GM23338 (cell line): ENCODE results near the gene ATG2A. TPM values are rescaled to one million over a fixed set of nuclear protein-coding genes. Genes with fewer than 3 reads are reported as not detected.

Experiments
- ATAC-seq: fragments of 200-7000 bp; cut with Tn5 transposase; 3 replicates; pipeline ENCODE4 v1.9.1; 2020
- DNase-seq: peaks from one replicate; pipeline ENCODE4 v3.0.0-alpha.2; 2015; ENCODE audit warnings: low spot score
- H2AFZ ChIP-seq: fragments of 200-600 bp; sonication (generic); 2 replicates; pipeline ENCODE4 v1.8.0; 2016; ENCODE audit warnings: antibody characterized with exemption, mild to moderate bottlenecking, moderate library complexity
- H3F3A ChIP-seq: fragments of 200-600 bp; sonication (generic); replicated peaks from 2 replicates; pipeline ENCODE4 v1.8.0; 2017; ENCODE audit warnings: antibody characterized with exemption, mixed run types, low read depth
- H3K27ac ChIP-seq: fragments of 200-600 bp; sonication (generic); 2 replicates; pipeline ENCODE4 v1.6.1; 2016; ENCODE audit warnings: low read depth
- H3K27me3 ChIP-seq: fragments of 200-600 bp; sonication (generic); 2 replicates; pipeline ENCODE4 v1.8.0; 2016; ENCODE audit warnings: mild to moderate bottlenecking, mixed run types, moderate library complexity; ENCODE audit not compliant: insufficient read depth
- H3K36me3 ChIP-seq: fragments of 200-600 bp; sonication (generic); 2 replicates; pipeline ENCODE4 v1.8.0; 2016; ENCODE audit warnings: mild to moderate bottlenecking; ENCODE audit not compliant: insufficient read depth
- H3K4me1 ChIP-seq: fragments of 200-600 bp; sonication (generic); 2 replicates; pipeline ENCODE4 v1.8.0; 2016; ENCODE audit warnings: mild to moderate bottlenecking, moderate library complexity; ENCODE audit not compliant: insufficient read depth
- H3K4me2 ChIP-seq: fragments of 200-600 bp; sonication (generic); 2 replicates; pipeline ENCODE4 v1.7.1; 2017; ENCODE audit warnings: mixed run types
- H3K4me3 ChIP-seq: fragments of 200-600 bp; sonication (generic); 2 replicates; pipeline ENCODE4 v1.6.1; 2016; ENCODE audit warnings: mixed run types
- H3K79me2 ChIP-seq: fragments of 200-600 bp; sonication (generic); replicated peaks from 2 replicates; pipeline ENCODE4 v1.8.0; 2017; ENCODE audit warnings: mild to moderate bottlenecking; ENCODE audit not compliant: insufficient read depth
- H3K9me2 ChIP-seq: fragments of 200-600 bp; sonication (generic); 2 replicates; pipeline ENCODE4 v1.8.0; 2017; ENCODE audit not compliant: insufficient read depth
- H4K20me1 ChIP-seq: fragments of 200-600 bp; sonication (generic); replicated peaks from 2 replicates; pipeline ENCODE4 v1.8.0; 2017; ENCODE audit warnings: mild to moderate bottlenecking; ENCODE audit not compliant: insufficient read depth
- H3K27ac Mint-ChIP-seq: 2 replicates; pipeline ENCODE4 v1.8.0; 2020; ENCODE audit warnings: inconsistent platforms, mild to moderate bottlenecking, moderate library complexity, mixed read lengths
- H3K27me3 Mint-ChIP-seq: 3 replicates; pipeline ENCODE4 v1.8.0; 2022; ENCODE audit warnings: low read depth, mild to moderate bottlenecking, moderate library complexity, mixed read lengths, inconsistent platforms; ENCODE audit not compliant: insufficient read depth, poor library complexity
- H3K36me3 Mint-ChIP-seq: 3 replicates; pipeline ENCODE4 v1.8.0; 2021; ENCODE audit warnings: low read depth, mild to moderate bottlenecking, inconsistent platforms, moderate library complexity, mixed read lengths
- H3K4me1 Mint-ChIP-seq: 3 replicates; pipeline ENCODE4 v1.8.0; 2020; ENCODE audit warnings: mild to moderate bottlenecking, inconsistent platforms, mixed read lengths
- H3K4me3 Mint-ChIP-seq: 3 replicates; pipeline ENCODE4 v1.8.0; 2021; ENCODE audit warnings: moderate library complexity, mild to moderate bottlenecking, inconsistent platforms, mixed read lengths
- H3K9me3 Mint-ChIP-seq: 3 replicates; pipeline ENCODE4 v1.8.0; 2020; ENCODE audit warnings: moderate library complexity, mild to moderate bottlenecking, inconsistent platforms, mixed read lengths
- CREB1 ChIP-seq: fragments of 250-450 bp; sonication (Bioruptor Pico); IDR thresholded peaks from 2 replicates; pipeline ENCODE4 v1.5.0; 2020; ENCODE audit warnings: low read depth, mild to moderate bottlenecking, moderate library complexity
- EZH2 ChIP-seq: fragments of 200-600 bp; sonication (generic); IDR thresholded peaks from one replicate; pipeline ENCODE4 v1.8.0; 2017; ENCODE audit warnings: antibody characterized with exemption, mild to moderate bottlenecking, low read depth; ENCODE audit not compliant: unreplicated experiment
- EZH2phosphoT487 ChIP-seq: fragments of 200-600 bp; sonication (generic); IDR thresholded peaks from one replicate; pipeline ENCODE4 v1.8.1; 2018; ENCODE audit warnings: antibody characterized with exemption; ENCODE audit not compliant: unreplicated experiment
- JUNB ChIP-seq: IDR thresholded peaks from one replicate; pipeline ENCODE4 v1.6.1; 2016; ENCODE audit warnings: antibody characterized with exemption; ENCODE audit not compliant: unreplicated experiment
- NANOG ChIP-seq: IDR thresholded peaks from 2 replicates; pipeline ENCODE4 v1.6.1; 2016; ENCODE audit warnings: antibody characterized with exemption, borderline replicate concordance
- POLR2AphosphoS5 ChIP-seq: IDR thresholded peaks from 2 replicates; pipeline ENCODE4 v1.6.1; 2016; ENCODE audit warnings: antibody characterized with exemption, low read depth
- STAT1 ChIP-seq: IDR thresholded peaks from one replicate; pipeline ENCODE4 v1.6.1; 2016; ENCODE audit warnings: antibody characterized with exemption; ENCODE audit not compliant: unreplicated experiment
- ZNF114 ChIP-seq: fragments of 250-450 bp; sonication (Bioruptor Pico); IDR thresholded peaks from 2 replicates; pipeline ENCODE4 v1.5.0; 2020; ENCODE audit warnings: mild to moderate bottlenecking, moderate library complexity
- ZNF331 ChIP-seq: fragments of 250-450 bp; sonication (Bioruptor Pico); IDR thresholded peaks from 2 replicates; pipeline ENCODE4 v1.5.0; 2020; ENCODE audit warnings: low read depth, mild to moderate bottlenecking, moderate library complexity
- polyA plus RNA-seq: library from polyadenylated mRNA; unstranded; fragments of >200 nt; fragmentation: Nextera tagmentation; extraction: Ambion mirVana; gene quantifications from 2 replicates; pipeline ENCODE4 v1.2.1, GENCODE V29; 2016
- total RNA-seq: library from RNA; depleted of rRNA; stranded (reverse); fragments of >200 nt; shearing (Covaris generic); gene quantifications from 2 replicates; pipeline ENCODE4 v1.2.3, GENCODE V29; 2014
- TF ChIP-seq, protein P1 (sequence below), 2 experiments: fragments of 200-600 bp in 1 of 2; sonication (generic) in 1 of 2; conservative IDR thresholded peaks; 2 replicates each; pipeline versions ENCODE4 v1.5.1 to v1.6.1; 2016 to 2017; ENCODE audit warnings: antibody characterized with exemption in 2 of 2, low read depth in 2 of 2, mild to moderate bottlenecking in 2 of 2, moderate library complexity in 1 of 2
- TF ChIP-seq, protein P2 (sequence below): fragments of 250-450 bp; sonication (Bioruptor Pico); IDR thresholded peaks from 2 replicates; pipeline ENCODE4 v1.5.0; 2020; ENCODE audit warnings: mild to moderate bottlenecking, moderate library complexity
- TF ChIP-seq, protein P3 (sequence below): IDR thresholded peaks from 2 replicates; pipeline ENCODE4 v1.6.1; 2016; ENCODE audit warnings: antibody characterized with exemption
- TF ChIP-seq, protein P4 (sequence below): IDR thresholded peaks from one replicate; pipeline ENCODE4 v1.6.1; 2018; ENCODE audit warnings: antibody characterized with exemption; ENCODE audit not compliant: unreplicated experiment

ATG2A gene
- total and polyA plus RNA-seq, 2 experiments from 2014 or later, result 8.7 to 31.7 TPM

DNA sequence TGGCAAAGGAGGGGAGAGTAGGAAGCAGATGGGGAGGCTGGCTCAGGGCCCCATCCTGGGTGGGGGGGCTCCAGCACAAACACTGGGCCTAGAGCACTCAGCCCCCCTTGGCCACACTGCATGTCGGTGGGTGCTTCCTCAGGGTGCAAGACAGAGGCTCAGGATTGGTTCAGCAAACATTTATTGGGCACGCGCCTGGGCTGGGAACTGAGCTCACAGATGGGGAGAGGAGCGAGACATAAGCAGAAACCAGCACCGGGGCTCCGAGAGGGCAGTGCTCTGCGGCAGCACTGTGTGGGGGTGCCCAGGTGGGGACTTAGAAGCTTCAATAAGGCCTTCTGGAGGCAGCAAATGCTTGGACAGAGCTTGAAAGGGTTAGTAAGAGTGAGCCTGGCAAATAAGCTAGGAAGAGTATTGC, 26.5 kb downstream of the ATG2A start:
- Histone ChIP-seq H4K20me1 (no peaks in the 10 kb centered on the region), H3K4me3 (no peak overlapping the region), H3F3A (0 out of 2 replicates have a peak, but pooled peaks cover 2% of the 10 kb centered on the region), H3K79me2 (no peaks in the 10 kb centered on the region), H3K4me1 (peaks cover 16% of the 10 kb centered on the region; the same call in 1 of the 2 replicates), H3K9me2 (no peaks in the 10 kb centered on the region), H2AFZ (no peak overlapping the region), H3K27ac (no peak overlapping the region), H3K27me3 (no peaks in the 10 kb centered on the region), H3K36me3 (no peaks in the 10 kb centered on the region), H3K4me2 (no peak overlapping the region)
- Mint-ChIP-seq H3K4me3 (no peak overlapping the region), H3K4me1 (peaks cover 20% of the 10 kb centered on the region), H3K9me3 (no peaks in the 10 kb centered on the region), H3K27me3 (peaks cover 10% of the 10 kb centered on the region), H3K36me3 (no peaks in the 10 kb centered on the region; the same call in 2 of the 3 replicates), H3K27ac (no peak overlapping the region)
- no peak for ATAC-seq
- no peak for DNase-seq
- TF ChIP-seq, protein P1, sequence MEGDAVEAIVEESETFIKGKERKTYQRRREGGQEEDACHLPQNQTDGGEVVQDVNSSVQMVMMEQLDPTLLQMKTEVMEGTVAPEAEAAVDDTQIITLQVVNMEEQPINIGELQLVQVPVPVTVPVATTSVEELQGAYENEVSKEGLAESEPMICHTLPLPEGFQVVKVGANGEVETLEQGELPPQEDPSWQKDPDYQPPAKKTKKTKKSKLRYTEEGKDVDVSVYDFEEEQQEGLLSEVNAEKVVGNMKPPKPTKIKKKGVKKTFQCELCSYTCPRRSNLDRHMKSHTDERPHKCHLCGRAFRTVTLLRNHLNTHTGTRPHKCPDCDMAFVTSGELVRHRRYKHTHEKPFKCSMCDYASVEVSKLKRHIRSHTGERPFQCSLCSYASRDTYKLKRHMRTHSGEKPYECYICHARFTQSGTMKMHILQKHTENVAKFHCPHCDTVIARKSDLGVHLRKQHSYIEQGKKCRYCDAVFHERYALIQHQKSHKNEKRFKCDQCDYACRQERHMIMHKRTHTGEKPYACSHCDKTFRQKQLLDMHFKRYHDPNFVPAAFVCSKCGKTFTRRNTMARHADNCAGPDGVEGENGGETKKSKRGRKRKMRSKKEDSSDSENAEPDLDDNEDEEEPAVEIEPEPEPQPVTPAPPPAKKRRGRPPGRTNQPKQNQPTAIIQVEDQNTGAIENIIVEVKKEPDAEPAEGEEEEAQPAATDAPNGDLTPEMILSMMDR (conservative IDR thresholded peaks at IDR 0.05; ENCODE audit: low read depth in 2 of 2), result no peak
- no peak for TF ChIP-seq NANOG
- TF ChIP-seq JUNB, result no peak
- TF ChIP-seq, protein P2, sequence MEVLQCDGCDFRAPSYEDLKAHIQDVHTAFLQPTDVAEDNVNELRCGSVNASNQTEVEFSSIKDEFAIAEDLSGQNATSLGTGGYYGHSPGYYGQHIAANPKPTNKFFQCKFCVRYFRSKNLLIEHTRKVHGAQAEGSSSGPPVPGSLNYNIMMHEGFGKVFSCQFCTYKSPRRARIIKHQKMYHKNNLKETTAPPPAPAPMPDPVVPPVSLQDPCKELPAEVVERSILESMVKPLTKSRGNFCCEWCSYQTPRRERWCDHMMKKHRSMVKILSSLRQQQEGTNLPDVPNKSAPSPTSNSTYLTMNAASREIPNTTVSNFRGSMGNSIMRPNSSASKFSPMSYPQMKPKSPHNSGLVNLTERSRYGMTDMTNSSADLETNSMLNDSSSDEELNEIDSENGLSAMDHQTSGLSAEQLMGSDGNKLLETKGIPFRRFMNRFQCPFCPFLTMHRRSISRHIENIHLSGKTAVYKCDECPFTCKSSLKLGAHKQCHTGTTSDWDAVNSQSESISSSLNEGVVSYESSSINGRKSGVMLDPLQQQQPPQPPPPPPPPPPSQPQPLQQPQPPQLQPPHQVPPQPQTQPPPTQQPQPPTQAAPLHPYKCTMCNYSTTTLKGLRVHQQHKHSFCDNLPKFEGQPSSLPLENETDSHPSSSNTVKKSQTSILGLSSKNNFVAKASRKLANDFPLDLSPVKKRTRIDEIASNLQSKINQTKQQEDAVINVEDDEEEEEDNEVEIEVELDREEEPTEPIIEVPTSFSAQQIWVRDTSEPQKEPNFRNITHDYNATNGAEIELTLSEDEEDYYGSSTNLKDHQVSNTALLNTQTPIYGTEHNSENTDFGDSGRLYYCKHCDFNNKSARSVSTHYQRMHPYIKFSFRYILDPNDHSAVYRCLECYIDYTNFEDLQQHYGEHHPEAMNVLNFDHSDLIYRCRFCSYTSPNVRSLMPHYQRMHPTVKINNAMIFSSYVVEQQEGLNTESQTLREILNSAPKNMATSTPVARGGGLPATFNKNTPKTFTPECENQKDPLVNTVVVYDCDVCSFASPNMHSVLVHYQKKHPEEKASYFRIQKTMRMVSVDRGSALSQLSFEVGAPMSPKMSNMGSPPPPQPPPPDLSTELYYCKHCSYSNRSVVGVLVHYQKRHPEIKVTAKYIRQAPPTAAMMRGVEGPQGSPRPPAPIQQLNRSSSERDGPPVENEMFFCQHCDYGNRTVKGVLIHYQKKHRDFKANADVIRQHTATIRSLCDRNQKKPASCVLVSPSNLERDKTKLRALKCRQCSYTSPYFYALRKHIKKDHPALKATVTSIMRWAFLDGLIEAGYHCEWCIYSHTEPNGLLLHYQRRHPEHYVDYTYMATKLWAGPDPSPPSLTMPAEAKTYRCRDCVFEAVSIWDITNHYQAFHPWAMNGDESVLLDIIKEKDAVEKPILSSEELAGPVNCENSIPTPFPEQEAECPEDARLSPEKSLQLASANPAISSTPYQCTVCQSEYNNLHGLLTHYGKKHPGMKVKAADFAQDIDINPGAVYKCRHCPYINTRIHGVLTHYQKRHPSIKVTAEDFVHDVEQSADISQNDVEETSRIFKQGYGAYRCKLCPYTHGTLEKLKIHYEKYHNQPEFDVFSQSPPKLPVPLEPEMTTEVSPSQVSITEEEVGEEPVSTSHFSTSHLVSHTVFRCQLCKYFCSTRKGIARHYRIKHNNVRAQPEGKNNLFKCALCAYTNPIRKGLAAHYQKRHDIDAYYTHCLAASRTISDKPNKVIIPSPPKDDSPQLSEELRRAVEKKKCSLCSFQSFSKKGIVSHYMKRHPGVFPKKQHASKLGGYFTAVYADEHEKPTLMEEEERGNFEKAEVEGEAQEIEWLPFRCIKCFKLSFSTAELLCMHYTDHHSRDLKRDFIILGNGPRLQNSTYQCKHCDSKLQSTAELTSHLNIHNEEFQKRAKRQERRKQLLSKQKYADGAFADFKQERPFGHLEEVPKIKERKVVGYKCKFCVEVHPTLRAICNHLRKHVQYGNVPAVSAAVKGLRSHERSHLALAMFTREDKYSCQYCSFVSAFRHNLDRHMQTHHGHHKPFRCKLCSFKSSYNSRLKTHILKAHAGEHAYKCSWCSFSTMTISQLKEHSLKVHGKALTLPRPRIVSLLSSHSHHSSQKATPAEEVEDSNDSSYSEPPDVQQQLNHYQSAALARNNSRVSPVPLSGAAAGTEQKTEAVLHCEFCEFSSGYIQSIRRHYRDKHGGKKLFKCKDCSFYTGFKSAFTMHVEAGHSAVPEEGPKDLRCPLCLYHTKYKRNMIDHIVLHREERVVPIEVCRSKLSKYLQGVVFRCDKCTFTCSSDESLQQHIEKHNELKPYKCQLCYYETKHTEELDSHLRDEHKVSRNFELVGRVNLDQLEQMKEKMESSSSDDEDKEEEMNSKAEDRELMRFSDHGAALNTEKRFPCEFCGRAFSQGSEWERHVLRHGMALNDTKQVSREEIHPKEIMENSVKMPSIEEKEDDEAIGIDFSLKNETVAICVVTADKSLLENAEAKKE, result no peak
- TF ChIP-seq, protein P3, sequence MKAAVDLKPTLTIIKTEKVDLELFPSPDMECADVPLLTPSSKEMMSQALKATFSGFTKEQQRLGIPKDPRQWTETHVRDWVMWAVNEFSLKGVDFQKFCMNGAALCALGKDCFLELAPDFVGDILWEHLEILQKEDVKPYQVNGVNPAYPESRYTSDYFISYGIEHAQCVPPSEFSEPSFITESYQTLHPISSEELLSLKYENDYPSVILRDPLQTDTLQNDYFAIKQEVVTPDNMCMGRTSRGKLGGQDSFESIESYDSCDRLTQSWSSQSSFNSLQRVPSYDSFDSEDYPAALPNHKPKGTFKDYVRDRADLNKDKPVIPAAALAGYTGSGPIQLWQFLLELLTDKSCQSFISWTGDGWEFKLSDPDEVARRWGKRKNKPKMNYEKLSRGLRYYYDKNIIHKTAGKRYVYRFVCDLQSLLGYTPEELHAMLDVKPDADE, result no peak
- no peak for TF ChIP-seq ZNF114
- TF ChIP-seq CREB1 (CRISPR knock-in tag), result no peak
- TF ChIP-seq EZH2phosphoT487, result no peak
- no peak for TF ChIP-seq ZNF331
- TF ChIP-seq POLR2AphosphoS5, result no peak
- TF ChIP-seq STAT1, result no peak
- TF ChIP-seq EZH2, result no peak
- TF ChIP-seq, protein P4, sequence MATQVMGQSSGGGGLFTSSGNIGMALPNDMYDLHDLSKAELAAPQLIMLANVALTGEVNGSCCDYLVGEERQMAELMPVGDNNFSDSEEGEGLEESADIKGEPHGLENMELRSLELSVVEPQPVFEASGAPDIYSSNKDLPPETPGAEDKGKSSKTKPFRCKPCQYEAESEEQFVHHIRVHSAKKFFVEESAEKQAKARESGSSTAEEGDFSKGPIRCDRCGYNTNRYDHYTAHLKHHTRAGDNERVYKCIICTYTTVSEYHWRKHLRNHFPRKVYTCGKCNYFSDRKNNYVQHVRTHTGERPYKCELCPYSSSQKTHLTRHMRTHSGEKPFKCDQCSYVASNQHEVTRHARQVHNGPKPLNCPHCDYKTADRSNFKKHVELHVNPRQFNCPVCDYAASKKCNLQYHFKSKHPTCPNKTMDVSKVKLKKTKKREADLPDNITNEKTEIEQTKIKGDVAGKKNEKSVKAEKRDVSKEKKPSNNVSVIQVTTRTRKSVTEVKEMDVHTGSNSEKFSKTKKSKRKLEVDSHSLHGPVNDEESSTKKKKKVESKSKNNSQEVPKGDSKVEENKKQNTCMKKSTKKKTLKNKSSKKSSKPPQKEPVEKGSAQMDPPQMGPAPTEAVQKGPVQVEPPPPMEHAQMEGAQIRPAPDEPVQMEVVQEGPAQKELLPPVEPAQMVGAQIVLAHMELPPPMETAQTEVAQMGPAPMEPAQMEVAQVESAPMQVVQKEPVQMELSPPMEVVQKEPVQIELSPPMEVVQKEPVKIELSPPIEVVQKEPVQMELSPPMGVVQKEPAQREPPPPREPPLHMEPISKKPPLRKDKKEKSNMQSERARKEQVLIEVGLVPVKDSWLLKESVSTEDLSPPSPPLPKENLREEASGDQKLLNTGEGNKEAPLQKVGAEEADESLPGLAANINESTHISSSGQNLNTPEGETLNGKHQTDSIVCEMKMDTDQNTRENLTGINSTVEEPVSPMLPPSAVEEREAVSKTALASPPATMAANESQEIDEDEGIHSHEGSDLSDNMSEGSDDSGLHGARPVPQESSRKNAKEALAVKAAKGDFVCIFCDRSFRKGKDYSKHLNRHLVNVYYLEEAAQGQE, result no peak
